ENCODE results near the gene NSMCE1. TPM values are rescaled to one million over a fixed set of nuclear protein-coding genes. Genes with fewer than 3 reads are reported as not detected.
A peak's percentile ranks its signal among the peaks of the same experiment; 100 is the strongest.

NSMCE1 gene
- total RNA-seq, 4 donors from 2014 or later = 3.2 to 43.6 (median 35.6) TPM

GRCh38 chr16:27237219-27238015 is 31.2 kb downstream of the NSMCE1 start:
- DNase-seq = peak; percentile 13 to 19
- Histone ChIP-seq H3K9me3 (no peaks in the 10 kb centered on the region), H3K4me1 (peaks cover 0 to 2% of the 10 kb centered on the region in 2 donors), H3K27ac (peak overlapping the region; percentile 81 to 86), H3K4me3 (no peak overlapping the region), H3K36me3 (no peaks in the 10 kb centered on the region), H3K27me3 (no peaks in the 10 kb centered on the region)
- TF ChIP-seq POLR2A (IDR thresholded peaks at IDR 0.05) = no peak
- TF ChIP-seq CTCF (IDR thresholded peaks at IDR 0.05) = no peak
- intact Hi-C loops (cut with DNase I; ENCODE audit: low total_unique reads) = loop anchor here (10.0 kb wide), 1 partner anchor 127 kb away; no protein-coding TSS in a partner anchor

- H3K9me3 ChIP-seq = no peaks in the 10 kb centered on the region
- no peaks in the 10 kb centered on the region for H3K4me1 ChIP-seq
- DNase-seq = no peak
- peak overlapping the region; percentile 81 to 86 for H3K27ac ChIP-seq
- intact Hi-C loops (cut with DNase I; ENCODE audit: low total_unique reads) = loop anchor here (10.0 kb wide), 1 partner anchor 128 kb away; no protein-coding TSS in a partner anchor
- no peaks in the 10 kb centered on the region for H3K27me3 ChIP-seq
- no peak for TF ChIP-seq CTCF (IDR thresholded peaks at IDR 0.05)
- H3K36me3 ChIP-seq = no peaks in the 10 kb centered on the region
- H3K4me3 ChIP-seq = no peak overlapping the region
Measured at GRCh38 chr16:27236635-27237218, 31.8 kb downstream of the NSMCE1 start.

DNA sequence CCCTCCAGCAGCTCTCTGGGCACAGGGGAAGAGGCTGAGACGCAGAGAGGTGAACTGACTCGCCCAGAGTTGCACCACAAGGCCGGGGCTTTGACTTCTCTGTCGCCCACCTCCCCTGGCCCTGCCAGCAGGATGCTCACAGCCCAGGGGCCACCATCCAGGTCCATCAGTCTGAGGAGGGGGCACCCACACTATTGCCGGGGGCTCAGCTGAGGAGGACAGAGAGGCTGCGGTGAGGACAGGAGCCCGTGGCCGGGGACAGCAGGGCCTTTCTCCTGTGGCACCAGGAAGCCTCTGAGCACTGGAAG is 32.7 kb downstream of the NSMCE1 start:
- Histone ChIP-seq H3K4me3 (no peak overlapping the region), H3K9me3 (no peaks in the 10 kb centered on the region), H3K27ac (peak overlapping the region; percentile 81 to 86), H3K4me1 (no peaks in the 10 kb centered on the region), H3K27me3 (no peaks in the 10 kb centered on the region), H3K36me3 (no peaks in the 10 kb centered on the region)
- DNase-seq = no peak
- TF ChIP-seq POLR2A (IDR thresholded peaks at IDR 0.05) (no peak), CTCF (IDR thresholded peaks at IDR 0.05) (no peak)
- intact Hi-C loops (cut with DNase I; ENCODE audit: low total_unique reads) = loop anchor here (10.0 kb wide), 1 partner anchor 129 kb away; no protein-coding TSS in a partner anchor

DNA sequence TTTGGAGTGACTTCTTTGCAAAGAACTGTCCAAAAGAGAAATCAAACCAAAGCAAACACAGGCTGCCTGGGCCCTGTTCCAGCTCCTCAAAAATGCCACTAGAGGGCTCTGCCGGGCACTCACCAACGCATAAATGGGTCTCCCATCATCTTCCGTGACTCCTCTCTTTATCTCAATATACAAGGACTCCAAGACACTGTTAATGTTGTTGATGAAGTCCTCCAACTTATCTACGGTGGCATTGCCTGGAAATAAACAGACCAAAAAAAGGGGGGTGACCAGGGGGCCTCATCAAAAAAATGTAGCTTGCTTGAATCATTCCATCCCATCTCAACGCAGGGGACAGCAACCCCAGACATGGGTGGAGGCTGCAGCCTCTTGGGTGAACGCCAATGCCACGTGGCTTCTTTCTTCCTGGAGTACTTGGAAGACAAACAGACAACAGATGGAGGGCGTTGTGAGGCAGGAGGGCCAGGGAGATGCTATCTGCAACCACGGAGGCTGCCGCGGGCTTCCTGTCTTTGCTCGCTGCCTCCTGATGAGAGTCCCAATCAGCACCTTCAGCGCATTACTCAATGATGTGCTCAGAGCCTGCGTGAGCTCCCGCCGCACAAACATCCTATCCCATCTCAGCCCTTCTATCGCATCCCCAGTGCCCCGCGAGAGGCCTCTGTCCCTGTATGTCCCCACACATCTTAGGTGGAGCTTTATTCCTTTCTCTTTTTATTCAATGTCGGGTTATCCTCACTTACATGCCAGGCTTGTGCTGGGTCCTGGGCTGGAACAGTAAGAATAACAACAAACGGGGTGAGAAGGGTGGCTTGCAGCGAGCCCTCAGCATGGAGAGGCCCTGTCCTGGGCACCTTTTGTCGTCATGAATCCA is 33.3 kb downstream of the NSMCE1 start:
- Histone ChIP-seq H3K27ac (peak overlapping the region; percentile 81 to 86), H3K36me3 (no peaks in the 10 kb centered on the region), H3K27me3 (no peaks in the 10 kb centered on the region), H3K4me1 (no peaks in the 10 kb centered on the region), H3K4me3 (no peak overlapping the region), H3K9me3 (no peaks in the 10 kb centered on the region)
- TF ChIP-seq CTCF (IDR thresholded peaks at IDR 0.05) (peak; percentile 64 to 88 (median 80)), POLR2A (IDR thresholded peaks at IDR 0.05) (peak in 1 of 2 donors; percentile 30)
- intact Hi-C loops (cut with DNase I; ENCODE audit: low total_unique reads) = loop anchor here (10.0 kb wide), 1 partner anchor 130 kb away; no protein-coding TSS in a partner anchor
- peak; percentile 83 to 93 for DNase-seq
